ENCODE measurements around the gene AZU1. TPM values are rescaled to one million over a fixed set of nuclear protein-coding genes. Genes with fewer than 3 reads are reported as not detected.
"Not testable (repeated sequence)": the region's sequence is repeated elsewhere in the genome, so short reads cannot be mapped to it uniquely, and the experiment has no call there.

The AZU1 gene
- total RNA-seq, 1 experiment from 2014 or later = not detected

DNA sequence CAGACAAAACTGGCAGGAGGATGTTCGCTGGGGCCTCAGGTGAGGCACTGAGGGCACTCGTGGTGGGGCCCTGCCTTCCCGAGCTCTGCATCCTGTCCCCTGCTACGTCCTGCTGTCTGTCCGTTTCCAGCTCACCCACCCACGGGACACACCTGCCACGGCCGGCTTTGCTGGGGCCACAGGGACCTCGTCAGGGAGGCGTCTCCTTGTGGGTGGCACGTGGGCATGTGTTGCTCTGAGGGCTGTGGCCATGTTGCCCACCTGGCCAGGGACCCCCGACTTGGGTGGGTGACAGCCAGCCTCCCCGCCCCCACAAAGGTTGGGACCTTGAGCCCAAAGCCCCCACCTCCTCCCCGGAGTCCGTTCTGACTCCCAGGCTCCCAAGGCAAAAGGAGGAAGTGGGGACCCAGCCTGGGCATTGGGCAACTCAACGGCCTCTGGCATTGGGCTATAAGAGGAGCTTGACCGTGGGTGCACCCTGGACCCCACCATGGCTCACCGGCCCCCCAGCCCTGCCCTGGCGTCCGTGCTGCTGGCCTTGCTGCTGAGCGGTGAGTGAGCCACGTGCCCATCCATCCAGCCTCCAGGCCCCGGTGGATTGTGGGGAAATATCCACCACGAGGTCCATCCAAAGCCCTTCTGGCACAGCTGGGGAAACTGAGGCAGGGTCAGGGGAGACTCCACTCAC is 13.0 kb downstream of the AZU1 start, which contains the start of gene PRTN3 (continued):
- no peak for TF ChIP-seq EGR1 (IDR thresholded peaks at IDR 0.05; ENCODE audit: low read depth)

DNA sequence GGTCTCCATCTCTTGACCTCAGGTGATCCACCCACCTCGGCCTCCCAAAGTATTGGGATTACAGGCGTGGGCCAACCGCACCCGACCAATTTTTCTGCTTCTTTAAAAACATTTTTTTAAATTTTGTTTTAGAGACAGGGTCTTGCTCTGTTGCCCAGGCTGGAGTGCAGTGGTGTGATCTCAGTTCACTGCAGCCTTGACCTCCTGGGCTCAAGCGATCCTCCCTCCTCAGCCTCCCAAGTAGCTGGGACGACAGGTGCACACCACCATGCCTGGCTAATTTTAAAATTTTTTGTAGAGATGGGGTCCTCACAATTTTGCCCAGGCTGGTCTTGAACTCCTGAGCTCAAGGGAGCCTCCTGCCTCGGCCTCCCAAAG is 15.2 kb downstream of the AZU1 start:
- POLR2A ChIA-PET = interaction anchor here (0.6 kb wide), 1 partner anchor 63 kb away, joined by 3 read pairs; no protein-coding TSS in a partner anchor
- intact Hi-C loops (cut with micrococcal nuclease); H3K27me3 ChIP-seq (ENCODE audit: insufficient read depth, low read length): not testable (repeated sequence)

DNA sequence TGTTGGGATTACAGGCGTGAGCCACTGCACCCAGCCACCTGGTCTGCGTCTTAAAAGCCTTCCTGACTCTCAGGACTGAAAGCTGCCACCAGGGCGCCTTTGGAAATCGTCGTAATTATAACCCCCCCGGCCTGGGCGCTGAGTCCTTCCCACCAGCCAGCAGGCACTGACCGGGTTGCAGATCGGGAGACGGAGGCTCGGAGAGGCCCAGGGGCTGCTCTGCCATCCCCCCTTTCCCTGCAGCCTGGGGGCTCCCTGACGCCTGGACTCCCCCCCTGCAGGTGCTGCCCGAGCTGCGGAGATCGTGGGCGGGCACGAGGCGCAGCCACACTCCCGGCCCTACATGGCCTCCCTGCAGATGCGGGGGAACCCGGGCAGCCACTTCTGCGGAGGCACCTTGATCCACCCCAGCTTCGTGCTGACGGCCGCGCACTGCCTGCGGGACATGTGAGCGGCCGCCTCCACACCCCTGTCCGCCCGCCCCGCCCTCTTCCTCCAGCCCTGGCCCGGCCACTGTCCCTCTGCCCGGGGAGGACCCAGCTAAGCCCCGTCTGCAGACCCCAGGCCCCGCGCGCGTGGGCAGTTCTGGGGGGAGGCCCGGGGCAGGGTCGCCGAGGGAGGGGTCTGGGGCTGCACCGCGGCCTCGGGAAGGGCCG is 15.7 kb downstream of the AZU1 start:
- RAD21 ChIA-PET (ENCODE audit: low non-redundant PET in 1 of 2, low total read pairs in 2 of 2, uncharacterized antibody in 2 of 2, unreplicated experiment in 2 of 2) = interaction anchor here in 1 of 2 experiments (0.6 kb wide), 1 partner anchor 74 kb away, joined by 3 read pairs; no protein-coding TSS in a partner anchor
- intact Hi-C loops (cut with micrococcal nuclease) = no loop called here
- DNase-seq (ENCODE audit: low read depth, low spot score) (no peak), ATAC-seq (peak; percentile 82)
- POLR2A ChIA-PET = interaction anchor here (0.6 kb wide), 1 partner anchor 63 kb away, joined by 3 read pairs; no protein-coding TSS in a partner anchor
- Histone ChIP-seq H3K79me2 (ENCODE audit: insufficient read depth, low read length) (no peaks in the 10 kb centered on the region), H3K36me3 (ENCODE audit: control insufficient read depth in 1 of 2, insufficient read depth in 2 of 2, low read length in 2 of 2) (no peaks in the 10 kb centered on the region), H3K27me3 (ENCODE audit: insufficient read depth, low read length) (no peaks in the 10 kb centered on the region; the same call in 1 of the 2 replicates), H3K4me3 (replicated peaks in 1 of 2; ENCODE audit: low read depth in 1 of 2, low read length in 2 of 2) (peak overlapping the region; percentile 27 to 55), H3K9ac (ENCODE audit: low read length) (peak overlapping the region; percentile 32; the same call in 1 of the 2 replicates), H2AFZ (ENCODE audit: low read depth, low read length, poor library complexity, severe bottlenecking) (peak overlapping the region; percentile 76), H3K9me3 (ENCODE audit: control insufficient read depth in 1 of 2, insufficient read depth in 1 of 2, low read depth in 1 of 2, low read length in 2 of 2) (no peaks in the 10 kb centered on the region), H4K20me1 (ENCODE audit: insufficient read depth) (no peaks in the 10 kb centered on the region), H3K4me1 (ENCODE audit: control insufficient read depth in 1 of 2, insufficient read depth in 2 of 2, low read length in 2 of 2) (peaks cover 12 to 19% of the 10 kb centered on the region in 2 experiments; a peak in 3 of 4 replicates), H3K27ac (ENCODE audit: low read depth, low read length) (peak overlapping the region; percentile 22; the same call in 1 of the 2 replicates), H3K9me2 (ENCODE audit: insufficient read depth) (no peaks in the 10 kb centered on the region), H3K4me2 (ENCODE audit: low read length) (peak overlapping the region; percentile 98)
- CTCF ChIA-PET = no interaction called here
- no TSS peak for BruUV-seq (replicated peaks)
- TF ChIP-seq EZH2phosphoT487 (IDR thresholded peaks at IDR 0.05; ENCODE audit: borderline replicate concordance) (no peak), ELF1 (IDR thresholded peaks at IDR 0.05; ENCODE audit: borderline replicate concordance, low read depth) (no peak), ZFX (IDR thresholded peaks at IDR 0.05) (0 out of 2 replicates have a peak, but pooled peaks have one; percentile 23), SRF (IDR thresholded peaks at IDR 0.05; ENCODE audit: low read depth) (no peak), CEBPB (IDR thresholded peaks at IDR 0.05; ENCODE audit: low read depth) (no peak), TCF7L2 (IDR thresholded peaks at IDR 0.05; ENCODE audit: borderline replicate concordance, extremely low read depth, insufficient read depth, insufficient read length) (peak; percentile 36), RAD21 (IDR thresholded peaks at IDR 0.05; ENCODE audit: low read depth) (no peak), ZNF274 (IDR thresholded peaks at IDR 0.05; ENCODE audit: low read depth, low read length) (no peak), JUND (IDR thresholded peaks at IDR 0.05) (no peak)
- TF ChIP-seq, protein P1, sequence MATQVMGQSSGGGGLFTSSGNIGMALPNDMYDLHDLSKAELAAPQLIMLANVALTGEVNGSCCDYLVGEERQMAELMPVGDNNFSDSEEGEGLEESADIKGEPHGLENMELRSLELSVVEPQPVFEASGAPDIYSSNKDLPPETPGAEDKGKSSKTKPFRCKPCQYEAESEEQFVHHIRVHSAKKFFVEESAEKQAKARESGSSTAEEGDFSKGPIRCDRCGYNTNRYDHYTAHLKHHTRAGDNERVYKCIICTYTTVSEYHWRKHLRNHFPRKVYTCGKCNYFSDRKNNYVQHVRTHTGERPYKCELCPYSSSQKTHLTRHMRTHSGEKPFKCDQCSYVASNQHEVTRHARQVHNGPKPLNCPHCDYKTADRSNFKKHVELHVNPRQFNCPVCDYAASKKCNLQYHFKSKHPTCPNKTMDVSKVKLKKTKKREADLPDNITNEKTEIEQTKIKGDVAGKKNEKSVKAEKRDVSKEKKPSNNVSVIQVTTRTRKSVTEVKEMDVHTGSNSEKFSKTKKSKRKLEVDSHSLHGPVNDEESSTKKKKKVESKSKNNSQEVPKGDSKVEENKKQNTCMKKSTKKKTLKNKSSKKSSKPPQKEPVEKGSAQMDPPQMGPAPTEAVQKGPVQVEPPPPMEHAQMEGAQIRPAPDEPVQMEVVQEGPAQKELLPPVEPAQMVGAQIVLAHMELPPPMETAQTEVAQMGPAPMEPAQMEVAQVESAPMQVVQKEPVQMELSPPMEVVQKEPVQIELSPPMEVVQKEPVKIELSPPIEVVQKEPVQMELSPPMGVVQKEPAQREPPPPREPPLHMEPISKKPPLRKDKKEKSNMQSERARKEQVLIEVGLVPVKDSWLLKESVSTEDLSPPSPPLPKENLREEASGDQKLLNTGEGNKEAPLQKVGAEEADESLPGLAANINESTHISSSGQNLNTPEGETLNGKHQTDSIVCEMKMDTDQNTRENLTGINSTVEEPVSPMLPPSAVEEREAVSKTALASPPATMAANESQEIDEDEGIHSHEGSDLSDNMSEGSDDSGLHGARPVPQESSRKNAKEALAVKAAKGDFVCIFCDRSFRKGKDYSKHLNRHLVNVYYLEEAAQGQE (IDR thresholded peaks at IDR 0.05; ENCODE audit: low read depth) = no peak
- TF ChIP-seq, protein P2, sequence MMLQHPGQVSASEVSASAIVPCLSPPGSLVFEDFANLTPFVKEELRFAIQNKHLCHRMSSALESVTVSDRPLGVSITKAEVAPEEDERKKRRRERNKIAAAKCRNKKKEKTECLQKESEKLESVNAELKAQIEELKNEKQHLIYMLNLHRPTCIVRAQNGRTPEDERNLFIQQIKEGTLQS (IDR thresholded peaks at IDR 0.05) = no peak
- TF ChIP-seq, protein P3, sequence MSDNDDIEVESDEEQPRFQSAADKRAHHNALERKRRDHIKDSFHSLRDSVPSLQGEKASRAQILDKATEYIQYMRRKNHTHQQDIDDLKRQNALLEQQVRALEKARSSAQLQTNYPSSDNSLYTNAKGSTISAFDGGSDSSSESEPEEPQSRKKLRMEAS (IDR thresholded peaks at IDR 0.05) = peak; percentile 90

More for the DNA sequence above, 15.2 kb downstream of the AZU1 start:
- H3K9me3 ChIP-seq (ENCODE audit: control insufficient read depth in 1 of 2, insufficient read depth in 1 of 2, low read depth in 1 of 2, low read length in 2 of 2); H3K79me2 ChIP-seq (ENCODE audit: insufficient read depth, low read length); CTCF ChIA-PET; H4K20me1 ChIP-seq (ENCODE audit: insufficient read depth); ATAC-seq; H3K36me3 ChIP-seq (ENCODE audit: control insufficient read depth in 1 of 2, insufficient read depth in 2 of 2, low read length in 2 of 2); H3K9me2 ChIP-seq (ENCODE audit: insufficient read depth); BruUV-seq (replicated peaks); H3K27ac ChIP-seq (ENCODE audit: low read depth, low read length); H2AFZ ChIP-seq (ENCODE audit: low read depth, low read length, poor library complexity, severe bottlenecking); DNase-seq (ENCODE audit: low read depth, low spot score): not testable (repeated sequence)
- peak overlapping the region; percentile 98 for H3K4me2 ChIP-seq (ENCODE audit: low read length)
- H3K4me1 ChIP-seq (ENCODE audit: control insufficient read depth in 1 of 2, insufficient read depth in 2 of 2, low read length in 2 of 2) = peaks cover 12 to 19% of the 10 kb centered on the region in 2 experiments; a peak in 3 of 4 replicates
- RAD21 ChIA-PET (ENCODE audit: low non-redundant PET in 1 of 2, low total read pairs in 2 of 2, uncharacterized antibody in 2 of 2, unreplicated experiment in 2 of 2) = interaction anchor here in 1 of 2 experiments (0.6 kb wide), 1 partner anchor 73 kb away, joined by 3 read pairs; no protein-coding TSS in a partner anchor
- peak overlapping the region; percentile 32; the same call in 1 of the 2 replicates for H3K9ac ChIP-seq (ENCODE audit: low read length)
- H3K4me3 ChIP-seq (replicated peaks in 1 of 2; ENCODE audit: low read depth in 1 of 2, low read length in 2 of 2) = peak overlapping the region; percentile 27 to 55

Measured in HCT116 (cell line).